OCI-LY3 (cell line): ENCODE data around the gene ACACB.

Experiments
- CTCF ChIP-seq: fragments of 200-600, 300-600 bp; sonication (generic); IDR thresholded peaks from 2 replicates; pipeline ENCODE4 v1.5.1; 2014; ENCODE audit warnings: antibody characterized with exemption, low read length, low read depth
- EZH2phosphoT487 ChIP-seq: fragments of 200-600 bp; shearing (Covaris generic); IDR thresholded peaks from 2 replicates; pipeline ENCODE4 v1.6.1; 2018; ENCODE audit warnings: antibody characterized with exemption, mixed run types, low read depth

- TF ChIP-seq CTCF (no peak), EZH2phosphoT487 (no peak)
These were observed 20.7 kb downstream of the ACACB start for GRCh38 chr12:109137055-109137454.
